ENCODE data around the gene IGF2BP3.
A peak's percentile ranks its signal among the peaks of the same experiment; 100 is the strongest.

The IGF2BP3 gene

DNA sequence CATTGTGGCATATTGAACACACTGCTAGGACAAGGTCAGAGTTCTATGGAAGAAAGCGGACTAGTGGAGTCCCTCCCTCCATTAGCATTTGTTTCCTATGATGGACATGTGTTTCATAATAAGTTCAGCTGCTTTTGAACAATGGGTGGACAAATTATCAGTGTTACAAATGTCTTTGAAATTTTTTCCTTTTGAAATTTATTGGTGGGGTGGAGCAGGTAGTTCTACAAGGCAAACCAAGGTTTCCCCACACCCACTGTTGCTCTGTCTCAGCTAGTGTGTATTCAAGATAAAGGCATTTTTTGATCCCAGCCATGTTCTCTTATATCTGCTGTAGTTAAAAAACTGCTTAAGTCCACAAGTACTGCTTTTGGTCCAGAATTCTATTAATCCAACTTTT, 91.3 kb downstream of the IGF2BP3 start:
- Mint-ChIP-seq H3K27ac (ENCODE audit: low read depth) (no peak overlapping the region), H3K27me3 (peaks cover 30% of the 10 kb centered on the region), H3K9me3 (no peaks in the 10 kb centered on the region), H3K4me3 (no peak overlapping the region), H3K36me3 (ENCODE audit: insufficient read depth) (no peaks in the 10 kb centered on the region), H3K4me1 (no peaks in the 10 kb centered on the region)
- ATAC-seq (replicated peaks; ENCODE audit: extremely low read depth, poor library complexity, severe bottlenecking) (no peak), DNase-seq (ENCODE audit: low spot score in 2 of 2) (no peak)

DNA sequence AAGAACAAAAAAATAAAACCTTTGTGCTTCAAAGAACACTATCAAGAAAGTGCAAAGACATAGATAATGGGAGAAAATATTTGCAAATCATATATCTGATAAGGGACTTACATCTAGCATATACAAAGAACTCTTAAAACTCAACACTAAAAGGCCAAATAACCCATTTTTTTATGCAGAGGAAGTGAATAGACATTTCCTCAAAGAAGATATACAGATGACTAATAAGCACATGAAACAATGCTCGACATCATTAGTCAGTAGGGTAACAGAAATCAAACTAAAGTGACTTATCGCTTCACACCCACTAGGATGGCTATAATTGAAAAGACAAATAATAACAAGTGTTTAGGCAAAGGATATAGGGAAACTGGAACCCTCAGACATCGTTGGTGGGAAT, 93.2 kb downstream of the IGF2BP3 start:
- no peak for DNase-seq (ENCODE audit: low spot score in 2 of 2)
- Mint-ChIP-seq H3K27me3 (peaks cover 36% of the 10 kb centered on the region), H3K4me3 (no peak overlapping the region), H3K9me3 (no peaks in the 10 kb centered on the region), H3K4me1 (no peaks in the 10 kb centered on the region), H3K27ac (ENCODE audit: low read depth) (no peak overlapping the region), H3K36me3 (ENCODE audit: insufficient read depth) (peaks cover 1% of the 10 kb centered on the region)
- ATAC-seq (replicated peaks; ENCODE audit: extremely low read depth, poor library complexity, severe bottlenecking): no peak

DNA sequence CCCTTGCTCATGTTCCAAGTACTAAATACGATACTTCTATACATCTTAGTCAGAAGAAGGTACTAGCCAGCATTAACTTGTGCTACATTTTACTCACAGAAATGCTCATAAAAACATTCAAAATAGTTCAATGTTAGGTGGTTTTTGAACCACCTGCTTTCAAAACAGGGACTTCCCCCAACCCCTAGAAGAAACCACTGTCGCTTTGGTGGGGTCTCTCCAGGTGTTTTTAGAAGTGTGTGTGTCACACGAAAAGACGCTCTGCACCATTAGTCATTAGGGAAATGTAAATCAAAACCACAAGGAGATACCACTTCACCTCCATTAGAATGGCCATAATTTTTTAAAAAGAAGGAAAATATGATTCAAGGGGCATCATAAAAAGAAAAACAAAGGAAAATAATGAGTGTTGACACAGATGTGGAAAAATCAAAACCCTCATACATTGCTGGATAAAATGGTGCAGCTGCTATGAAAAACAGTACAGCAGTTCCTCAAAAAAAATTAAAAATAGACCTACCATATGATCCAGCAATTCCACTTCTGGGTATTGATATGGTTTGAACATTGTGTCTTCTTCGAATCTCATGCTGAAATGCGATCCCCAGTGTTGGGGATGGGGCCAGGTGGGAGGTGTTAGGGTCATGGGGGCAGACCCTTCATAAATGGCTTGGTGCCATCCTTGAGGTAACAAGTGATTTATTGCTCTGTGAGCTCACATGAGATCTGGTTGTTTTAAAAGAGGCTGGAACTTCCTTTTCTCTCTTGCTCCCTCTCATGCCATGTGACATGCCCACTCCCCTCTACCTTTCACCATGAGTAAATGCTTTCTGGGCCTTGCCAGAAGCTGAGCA, 96.9 kb downstream of the IGF2BP3 start:
- Mint-ChIP-seq H3K4me1 (peaks cover 1% of the 10 kb centered on the region), H3K27me3 (peaks cover 37% of the 10 kb centered on the region), H3K9me3 (no peaks in the 10 kb centered on the region), H3K36me3 (ENCODE audit: insufficient read depth) (peaks cover 1% of the 10 kb centered on the region), H3K4me3 (no peak overlapping the region), H3K27ac (ENCODE audit: low read depth) (no peak overlapping the region)
- DNase-seq (ENCODE audit: low spot score in 2 of 2): no peak
- ATAC-seq (replicated peaks; ENCODE audit: extremely low read depth, poor library complexity, severe bottlenecking): peak; percentile 52

DNA sequence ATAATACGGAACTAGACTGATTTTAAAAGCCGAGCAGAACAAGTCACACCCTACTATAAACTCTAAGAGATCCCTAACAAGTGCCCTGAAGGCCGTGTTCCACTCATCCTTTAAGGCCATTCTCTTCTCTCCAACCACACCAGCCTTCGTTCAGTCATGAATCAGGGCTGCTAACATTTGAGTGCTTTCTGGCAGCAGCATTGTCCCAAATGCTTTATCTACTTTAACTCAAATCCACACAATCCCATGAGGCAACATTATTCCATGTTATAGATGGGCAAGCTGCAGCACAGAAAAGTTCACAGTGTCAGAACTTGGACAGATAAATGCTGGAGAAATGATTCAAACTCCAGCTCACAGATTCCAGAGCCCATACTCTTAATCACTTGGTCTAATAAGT, 97.7 kb downstream of the IGF2BP3 start:
- peaks cover 7% of the 10 kb centered on the region for H3K4me1 Mint-ChIP-seq
- no peak overlapping the region for H3K27ac Mint-ChIP-seq (ENCODE audit: low read depth)
- no peak for ATAC-seq (replicated peaks; ENCODE audit: extremely low read depth, poor library complexity, severe bottlenecking)
- DNase-seq (ENCODE audit: low spot score in 2 of 2): no peak
- H3K9me3 Mint-ChIP-seq: no peaks in the 10 kb centered on the region
- no peak overlapping the region for H3K4me3 Mint-ChIP-seq
- H3K36me3 Mint-ChIP-seq (ENCODE audit: insufficient read depth): peaks cover 1% of the 10 kb centered on the region
- H3K27me3 Mint-ChIP-seq: peaks cover 37% of the 10 kb centered on the region

- Mint-ChIP-seq H3K4me3 (no peak overlapping the region), H3K36me3 (ENCODE audit: insufficient read depth) (peaks cover 1% of the 10 kb centered on the region), H3K4me1 (peaks cover 7% of the 10 kb centered on the region), H3K27me3 (peaks cover 37% of the 10 kb centered on the region), H3K27ac (ENCODE audit: low read depth) (no peak overlapping the region), H3K9me3 (no peaks in the 10 kb centered on the region)
- no peak for DNase-seq (ENCODE audit: low spot score in 2 of 2)
- no peak for ATAC-seq (replicated peaks; ENCODE audit: extremely low read depth, poor library complexity, severe bottlenecking)
Observed at GRCh38 chr7:23371654-23372053, 98.6 kb downstream of the IGF2BP3 start.

GRCh38 chr7:23369695-23370404, 100.4 kb downstream of the IGF2BP3 start:
- ATAC-seq (replicated peaks; ENCODE audit: extremely low read depth, poor library complexity, severe bottlenecking): no peak
- H3K36me3 Mint-ChIP-seq (ENCODE audit: insufficient read depth): peaks cover 1% of the 10 kb centered on the region
- H3K27me3 Mint-ChIP-seq: peaks cover 37% of the 10 kb centered on the region
- no peak for DNase-seq (ENCODE audit: low spot score in 2 of 2)
- no peaks in the 10 kb centered on the region for H3K9me3 Mint-ChIP-seq
- H3K4me3 Mint-ChIP-seq: no peak overlapping the region
- peaks cover 7% of the 10 kb centered on the region for H3K4me1 Mint-ChIP-seq
- no peak overlapping the region for H3K27ac Mint-ChIP-seq (ENCODE audit: low read depth)

GRCh38 chr7:23369100-23369499, 101.2 kb downstream of the IGF2BP3 start:
- Mint-ChIP-seq H3K4me3 (no peak overlapping the region), H3K4me1 (peaks cover 7% of the 10 kb centered on the region), H3K36me3 (ENCODE audit: insufficient read depth) (peaks cover 1% of the 10 kb centered on the region), H3K9me3 (no peaks in the 10 kb centered on the region), H3K27me3 (peaks cover 36% of the 10 kb centered on the region), H3K27ac (ENCODE audit: low read depth) (no peak overlapping the region)
- no peak for ATAC-seq (replicated peaks; ENCODE audit: extremely low read depth, poor library complexity, severe bottlenecking)
- DNase-seq (ENCODE audit: low spot score in 2 of 2): no peak

DNA sequence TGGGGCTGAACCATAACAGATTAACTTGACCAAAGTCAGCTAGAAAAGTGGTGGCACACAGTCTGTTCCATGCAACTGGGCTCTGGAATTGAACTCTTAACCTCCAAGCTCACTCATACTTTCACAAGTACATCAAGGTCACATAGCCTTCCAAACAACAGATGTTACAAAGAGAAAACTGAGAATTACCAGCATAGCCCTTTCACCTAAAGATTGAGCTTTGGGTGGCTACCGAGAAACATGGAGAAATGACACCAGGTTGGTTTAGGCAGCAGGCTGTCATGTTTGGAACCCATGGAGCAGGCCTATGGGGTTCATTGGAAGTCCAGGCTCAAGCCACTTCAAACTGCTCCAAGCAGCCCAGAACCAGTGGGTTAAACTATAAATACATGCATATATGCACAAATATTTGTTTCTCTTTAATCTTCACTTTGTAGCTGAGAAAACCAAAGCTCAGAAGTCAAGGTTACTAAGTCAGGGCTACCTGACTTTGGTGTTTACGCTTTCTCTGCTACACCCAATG, 112.1 kb downstream of the IGF2BP3 start:
- no peak for DNase-seq (ENCODE audit: low spot score in 2 of 2)
- H3K27me3 Mint-ChIP-seq: peaks cover 60% of the 10 kb centered on the region
- no peak overlapping the region for H3K27ac Mint-ChIP-seq (ENCODE audit: low read depth)
- H3K9me3 Mint-ChIP-seq: no peaks in the 10 kb centered on the region
- no peak overlapping the region for H3K4me3 Mint-ChIP-seq
- no peaks in the 10 kb centered on the region for H3K36me3 Mint-ChIP-seq (ENCODE audit: insufficient read depth)
- no peak for ATAC-seq (replicated peaks; ENCODE audit: extremely low read depth, poor library complexity, severe bottlenecking)
- no peaks in the 10 kb centered on the region for H3K4me1 Mint-ChIP-seq

GRCh38 chr7:23357190-23358093, 112.8 kb downstream of the IGF2BP3 start:
- no peaks in the 10 kb centered on the region for H3K9me3 Mint-ChIP-seq
- DNase-seq (ENCODE audit: low spot score in 2 of 2) (no peak), ATAC-seq (replicated peaks; ENCODE audit: extremely low read depth, poor library complexity, severe bottlenecking) (no peak)
- H3K27me3 Mint-ChIP-seq: peaks cover 62% of the 10 kb centered on the region
- no peak overlapping the region for H3K4me3 Mint-ChIP-seq
- H3K27ac Mint-ChIP-seq (ENCODE audit: low read depth): no peak overlapping the region
- no peaks in the 10 kb centered on the region for H3K4me1 Mint-ChIP-seq
- H3K36me3 Mint-ChIP-seq (ENCODE audit: insufficient read depth): no peaks in the 10 kb centered on the region

DNA sequence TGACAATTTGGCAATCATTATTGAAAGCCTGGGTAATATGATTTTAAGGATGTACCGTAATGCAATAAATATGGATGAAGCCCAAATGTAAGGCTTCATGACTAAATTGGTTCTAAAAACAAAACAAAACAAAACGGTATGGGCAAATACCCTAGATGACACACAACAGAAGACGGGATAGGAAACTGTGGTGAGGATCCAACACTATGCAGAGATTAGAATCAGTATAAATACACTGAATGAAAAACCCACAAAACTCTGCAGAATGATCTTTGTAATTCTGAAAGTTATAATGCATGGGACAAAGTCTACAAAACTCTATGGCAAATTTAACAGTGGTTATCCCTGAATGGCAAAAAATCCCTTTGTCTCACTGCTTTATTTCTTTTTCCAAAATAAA, 113.6 kb downstream of the IGF2BP3 start:
- DNase-seq (ENCODE audit: low spot score in 2 of 2) (no peak), ATAC-seq (replicated peaks; ENCODE audit: extremely low read depth, poor library complexity, severe bottlenecking) (peak; percentile 68)
- Mint-ChIP-seq H3K27ac (ENCODE audit: low read depth) (no peak overlapping the region), H3K4me3 (no peak overlapping the region), H3K4me1 (no peaks in the 10 kb centered on the region), H3K9me3 (no peaks in the 10 kb centered on the region), H3K36me3 (ENCODE audit: insufficient read depth) (no peaks in the 10 kb centered on the region), H3K27me3 (peaks cover 55% of the 10 kb centered on the region)

DNA sequence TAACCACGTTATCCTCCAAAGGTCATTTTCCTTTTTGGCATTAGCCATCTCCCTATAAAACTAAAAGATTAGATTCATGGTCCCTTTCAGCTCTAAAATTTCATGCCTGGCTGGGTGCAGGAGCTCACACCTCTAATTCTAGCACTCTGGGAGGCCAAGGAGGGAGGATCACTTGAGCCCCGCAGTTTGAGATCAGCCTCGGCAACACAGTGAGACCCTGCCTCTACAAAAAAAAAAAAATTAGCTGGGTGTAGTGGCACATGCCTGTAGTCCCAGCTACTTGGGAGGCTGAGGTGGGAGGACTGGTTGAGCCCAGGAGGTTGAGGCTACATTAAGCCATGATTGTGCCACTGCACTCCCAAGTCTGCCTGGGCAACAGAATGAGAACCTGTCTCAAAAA, 114.1 kb downstream of the IGF2BP3 start:
- Mint-ChIP-seq H3K4me1 (no peaks in the 10 kb centered on the region), H3K27me3 (peaks cover 50% of the 10 kb centered on the region), H3K4me3 (no peak overlapping the region), H3K27ac (ENCODE audit: low read depth) (no peak overlapping the region), H3K9me3 (no peaks in the 10 kb centered on the region), H3K36me3 (ENCODE audit: insufficient read depth) (no peaks in the 10 kb centered on the region)
- no peak for DNase-seq (ENCODE audit: low spot score in 2 of 2)
- no peak for ATAC-seq (replicated peaks; ENCODE audit: extremely low read depth, poor library complexity, severe bottlenecking)

GRCh38 chr7:23353172-23353571, 117.1 kb downstream of the IGF2BP3 start:
- no peaks in the 10 kb centered on the region for H3K4me1 Mint-ChIP-seq
- peaks cover 31% of the 10 kb centered on the region for H3K27me3 Mint-ChIP-seq
- DNase-seq (ENCODE audit: low spot score in 2 of 2): no peak

More at GRCh38 chr7:23353172-23353571, 117.1 kb downstream of the IGF2BP3 start:
- no peak for ATAC-seq (replicated peaks; ENCODE audit: extremely low read depth, poor library complexity, severe bottlenecking)
- Mint-ChIP-seq H3K4me3 (no peak overlapping the region), H3K36me3 (ENCODE audit: insufficient read depth) (no peaks in the 10 kb centered on the region), H3K27ac (ENCODE audit: low read depth) (no peak overlapping the region), H3K9me3 (no peaks in the 10 kb centered on the region)

Data from central memory CD8-positive, alpha-beta T cell (primary cell).